HL-60 (cell line): ENCODE measurements around the gene SDF2L1.

Experiments used
- DNase-seq, 2 experiments: peaks; one replicate each; pipeline ENCODE4 v3.0.0-alpha.2; 2010 to 2020; ENCODE audit warnings: low read depth in 1 of 2, low spot score in 1 of 2
- H3K27ac ChIP-seq: fragments of 250-450 bp; sonication (Bioruptor Pico); replicated peaks from 2 replicates; pipeline ENCODE4 v1.5.1; 2020; ENCODE audit warnings: mild to moderate bottlenecking, moderate library complexity
- H3K27me3 ChIP-seq: fragments of 250-450 bp; sonication (Bioruptor Pico); 2 replicates; pipeline ENCODE4 v1.5.1; 2021; ENCODE audit warnings: mild to moderate bottlenecking, moderate library complexity; ENCODE audit not compliant: insufficient read depth, poor library complexity, severe bottlenecking
- H3K4me3 ChIP-seq: replicated peaks from 2 replicates; pipeline ENCODE4 v1.5.1; 2011; ENCODE audit warnings: mild to moderate bottlenecking, control low read depth, low read length; ENCODE audit not compliant: insufficient read depth
- CTCF ChIP-seq: IDR thresholded peaks from one replicate; pipeline ENCODE4 v1.5.1; 2011; ENCODE audit warnings: low read length, control low read depth, inconsistent platforms; ENCODE audit not compliant: insufficient read depth
- GABPA ChIP-seq: IDR thresholded peaks from 2 replicates; pipeline ENCODE4 v1.6.1; 2012; ENCODE audit warnings: low read depth
- POLR2AphosphoS5 ChIP-seq: IDR thresholded peaks from 2 replicates; pipeline ENCODE4 v1.6.1; 2012; ENCODE audit warnings: low read depth
- REST ChIP-seq: IDR thresholded peaks from 2 replicates; pipeline ENCODE4 v1.6.1; 2012; ENCODE audit warnings: low read depth; ENCODE audit not compliant: insufficient replicate concordance
- SPI1 ChIP-seq: IDR thresholded peaks from 2 replicates; pipeline ENCODE4 v1.6.1; 2012; ENCODE audit warnings: low read depth, mild to moderate bottlenecking, borderline replicate concordance

Gene SDF2L1

GRCh38 chr22:21683401-21683811 is 41.3 kb downstream of the SDF2L1 start:
- TF ChIP-seq GABPA, result no peak
- no peak for TF ChIP-seq REST
- no peak for TF ChIP-seq SPI1
- TF ChIP-seq CTCF, result no peak
- no peak for TF ChIP-seq POLR2AphosphoS5
- H3K27ac ChIP-seq, result no peak overlapping the region
- no peaks in the 10 kb centered on the region for H3K27me3 ChIP-seq
- no peak overlapping the region for H3K4me3 ChIP-seq
- DNase-seq, result no peak

GRCh38 chr22:21684492-21685163 is 42.5 kb downstream of the SDF2L1 start:
- TF ChIP-seq SPI1 (no peak), POLR2AphosphoS5 (no peak), GABPA (no peak), CTCF (no peak), REST (no peak)
- no peaks in the 10 kb centered on the region for H3K27me3 ChIP-seq

GRCh38 chr22:21685164-21685513 is 43.0 kb downstream of the SDF2L1 start:
- Histone ChIP-seq H3K27me3 (no peaks in the 10 kb centered on the region), H3K27ac (no peak overlapping the region), H3K4me3 (no peak overlapping the region)
- DNase-seq, result no peak
- no peak for TF ChIP-seq GABPA
- no peak for TF ChIP-seq SPI1
- no peak for TF ChIP-seq CTCF
- no peak for TF ChIP-seq POLR2AphosphoS5
- TF ChIP-seq REST, result no peak

More at GRCh38 chr22:21684492-21685163, 42.5 kb downstream of the SDF2L1 start:
- Histone ChIP-seq H3K4me3 (no peak overlapping the region), H3K27ac (no peak overlapping the region)
- no peak for DNase-seq
